ENCODE data around the gene LAP3.
A peak's percentile ranks its signal among the peaks of the same experiment; 100 is the strongest.
"Not testable (repeated sequence)": the region's sequence is repeated elsewhere in the genome, so short reads cannot be mapped to it uniquely, and the experiment has no call there.

LAP3 gene

GRCh38 chr4:17561195-17561909 is 15.6 kb upstream of the LAP3 start:
- DNase-seq (ENCODE audit: low read depth in 3 of 3): no peak

- DNase-seq (ENCODE audit: low read depth in 3 of 3): no peak
Measured at GRCh38 chr4:17562157-17562556, 14.8 kb upstream of the LAP3 start.

- DNase-seq (ENCODE audit: low read depth in 3 of 3): no peak
Measured at GRCh38 chr4:17565846-17566245, 11.2 kb upstream of the LAP3 start.

GRCh38 chr4:17567271-17567670 is 9.7 kb upstream of the LAP3 start:
- no peak for DNase-seq (ENCODE audit: low read depth in 3 of 3)

GRCh38 chr4:17574206-17574605 is 2.8 kb upstream of the LAP3 start:
- no peak for DNase-seq (ENCODE audit: low read depth in 3 of 3)

GRCh38 chr4:17575177-17575576 is 1.8 kb upstream of the LAP3 start:
- not testable (repeated sequence) for DNase-seq (ENCODE audit: low read depth in 3 of 3)

GRCh38 chr4:17577665-17578481 is 875 bp downstream of the LAP3 start:
- DNase-seq (ENCODE audit: low read depth in 3 of 3): peak in 1 of 3 experiments; percentile 12

- DNase-seq (ENCODE audit: low read depth in 3 of 3): no peak
Measured at GRCh38 chr4:17578482-17578891, 1.5 kb downstream of the LAP3 start.

- no peak for DNase-seq (ENCODE audit: low read depth in 3 of 3)
Measured at GRCh38 chr4:17580969-17581368, 4.0 kb downstream of the LAP3 start.

GRCh38 chr4:17583276-17583675 is 6.3 kb downstream of the LAP3 start:
- no peak for DNase-seq (ENCODE audit: low read depth in 3 of 3)

GRCh38 chr4:17583941-17584340 is 6.9 kb downstream of the LAP3 start:
- no peak for DNase-seq (ENCODE audit: low read depth in 3 of 3)

GRCh38 chr4:17584521-17585213 is 7.7 kb downstream of the LAP3 start:
- no peak for DNase-seq (ENCODE audit: low read depth in 3 of 3)

- no peak for DNase-seq (ENCODE audit: low read depth in 3 of 3)
Measured at GRCh38 chr4:17587094-17587822, 10.3 kb downstream of the LAP3 start.

GRCh38 chr4:17589355-17589754 is 12.4 kb downstream of the LAP3 start:
- DNase-seq (ENCODE audit: low read depth in 3 of 3): no peak

- no peak for DNase-seq (ENCODE audit: low read depth in 3 of 3)
Measured at GRCh38 chr4:17595471-17596005, 18.5 kb downstream of the LAP3 start.

- DNase-seq (ENCODE audit: low read depth in 3 of 3): no peak
Measured at GRCh38 chr4:17597517-17597916, 20.5 kb downstream of the LAP3 start.

GRCh38 chr4:17599826-17600225 is 22.8 kb downstream of the LAP3 start:
- DNase-seq (ENCODE audit: low read depth in 3 of 3): no peak

GRCh38 chr4:17605236-17605635 is 28.2 kb downstream of the LAP3 start:
- no peak for DNase-seq (ENCODE audit: low read depth in 3 of 3)

GRCh38 chr4:17613761-17614415 is 36.9 kb downstream of the LAP3 start:
- DNase-seq (ENCODE audit: low read depth in 3 of 3): peak in 2 of 3 experiments; percentile 5 to 10

- peak; percentile 89 to 94 (median 91) for DNase-seq (ENCODE audit: low read depth in 3 of 3)
Measured at GRCh38 chr4:17614416-17615299, 37.7 kb downstream of the LAP3 start, which contains the start of gene MED28. MED28 (plus strand) TSS chr4:17614641; CDS start chr4:17614655, 14 bp downstream.
